ENCODE data around the gene ZNF649.
"Not testable (repeated sequence)": the region's sequence is repeated elsewhere in the genome, so short reads cannot be mapped to it uniquely, and the experiment has no call there.

Gene ZNF649

DNA sequence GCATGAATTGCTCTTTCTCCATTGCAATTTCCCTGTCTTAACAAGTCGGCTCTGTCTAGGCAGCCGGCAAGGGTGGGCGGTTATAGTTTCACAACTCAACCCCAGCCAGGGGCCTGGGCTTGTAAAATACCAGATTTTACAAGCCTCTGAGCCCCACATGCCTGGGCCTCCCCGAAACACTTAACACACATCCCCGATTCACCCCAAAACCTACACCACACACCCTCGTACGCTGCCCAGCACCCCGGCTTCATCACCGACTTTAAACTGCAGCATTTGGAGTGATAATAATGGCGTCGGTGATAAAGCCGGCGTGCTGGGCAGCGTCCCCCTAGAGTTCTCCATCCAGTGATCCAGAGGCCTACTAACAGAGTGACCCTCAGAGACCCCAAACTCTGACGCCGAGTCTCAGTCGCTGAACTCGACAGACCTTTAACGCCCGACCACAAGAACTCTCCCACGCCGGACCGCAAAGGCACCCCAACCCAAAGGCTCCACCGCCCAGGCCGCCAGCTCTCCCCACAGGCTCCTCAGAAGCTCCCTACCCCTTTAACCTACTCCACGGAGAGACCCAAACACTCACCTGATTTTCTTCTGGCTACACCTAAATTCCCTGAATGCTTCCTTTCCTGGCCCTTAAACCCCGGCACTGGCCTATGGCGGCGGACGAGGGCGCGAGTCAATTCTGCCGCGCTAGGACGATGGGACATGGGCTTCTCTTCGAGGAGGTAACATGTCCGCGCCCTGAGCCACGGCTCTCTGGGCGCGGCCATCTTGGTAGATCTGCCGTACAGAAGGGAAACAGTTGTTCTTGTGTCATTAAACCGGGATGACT is at the start of gene ZNF649:
Gene ZNF649 (minus strand): TSS at position 687 of the 835 bp plus-strand sequence. CDS start 4,910 bp downstream, outside the sequence.
- peak; percentile 63 to 65 for DNase-seq (ENCODE audit: low read depth in 2 of 2)

DNA sequence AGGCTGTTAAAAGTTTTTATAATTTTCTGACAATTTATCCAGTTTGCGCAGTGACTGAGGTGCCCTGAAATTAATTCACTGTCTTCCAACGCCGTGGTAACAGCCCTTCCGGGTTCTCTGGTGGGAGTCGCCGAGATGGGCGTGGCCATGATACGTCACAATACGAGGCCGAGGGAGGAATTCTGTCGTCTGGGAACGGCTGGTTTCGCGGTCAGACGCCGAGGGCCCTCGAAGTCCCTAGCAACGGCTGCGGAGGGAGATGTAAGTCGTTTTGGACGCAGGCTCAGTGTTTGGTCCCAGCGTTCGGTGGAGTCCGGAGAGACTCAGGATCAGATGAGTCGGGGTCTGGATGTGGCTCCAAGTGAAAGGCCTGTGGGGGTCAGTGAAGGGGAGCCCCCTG is 44.2 kb upstream of the ZNF649 start:
- DNase-seq (ENCODE audit: low read depth in 2 of 2): no peak

DNA sequence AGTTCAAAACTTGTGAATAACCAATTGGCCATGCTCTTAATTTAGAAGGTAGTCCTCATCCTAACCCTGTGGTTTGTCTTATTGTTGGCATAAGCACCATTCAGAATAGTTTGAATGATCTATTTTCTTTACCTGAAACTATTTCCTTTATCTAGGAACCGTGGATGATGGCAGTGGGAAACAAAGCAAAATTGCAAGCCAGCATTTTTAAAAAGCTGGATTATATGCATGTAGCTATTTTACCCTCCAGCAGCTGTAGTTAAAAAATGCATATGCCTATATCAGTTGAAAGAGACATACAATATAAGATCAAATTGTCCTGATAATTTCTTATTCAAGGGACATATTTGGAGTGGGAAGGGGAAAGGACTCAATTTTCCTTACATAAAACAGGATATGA is 41.8 kb upstream of the ZNF649 start:
- DNase-seq (ENCODE audit: low read depth in 2 of 2): no peak

DNA sequence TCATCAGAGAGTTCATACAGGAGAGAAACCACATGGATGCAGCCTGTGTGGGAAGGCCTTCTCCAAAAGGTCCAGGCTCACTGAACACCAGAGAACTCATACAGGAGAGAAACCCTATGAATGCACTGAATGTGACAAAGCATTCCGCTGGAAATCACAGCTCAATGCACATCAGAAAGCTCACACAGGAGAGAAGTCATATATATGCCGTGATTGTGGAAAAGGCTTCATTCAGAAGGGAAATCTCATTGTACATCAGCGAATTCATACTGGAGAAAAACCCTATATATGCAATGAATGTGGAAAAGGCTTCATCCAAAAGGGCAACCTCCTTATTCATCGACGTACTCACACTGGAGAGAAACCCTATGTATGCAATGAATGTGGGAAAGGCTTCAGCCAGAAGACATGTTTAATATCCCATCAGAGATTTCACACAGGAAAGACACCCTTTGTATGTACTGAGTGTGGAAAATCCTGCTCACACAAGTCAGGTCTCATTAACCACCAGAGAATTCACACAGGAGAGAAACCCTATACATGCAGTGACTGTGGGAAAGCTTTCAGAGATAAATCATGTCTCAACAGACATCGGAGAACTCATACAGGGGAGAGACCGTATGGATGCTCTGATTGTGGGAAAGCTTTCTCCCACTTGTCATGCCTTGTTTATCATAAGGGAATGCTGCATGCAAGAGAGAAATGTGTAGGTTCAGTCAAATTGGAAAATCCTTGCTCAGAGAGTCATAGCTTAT is 40.2 kb upstream of the ZNF649 start:
- no peak for DNase-seq (ENCODE audit: low read depth in 2 of 2)

DNA sequence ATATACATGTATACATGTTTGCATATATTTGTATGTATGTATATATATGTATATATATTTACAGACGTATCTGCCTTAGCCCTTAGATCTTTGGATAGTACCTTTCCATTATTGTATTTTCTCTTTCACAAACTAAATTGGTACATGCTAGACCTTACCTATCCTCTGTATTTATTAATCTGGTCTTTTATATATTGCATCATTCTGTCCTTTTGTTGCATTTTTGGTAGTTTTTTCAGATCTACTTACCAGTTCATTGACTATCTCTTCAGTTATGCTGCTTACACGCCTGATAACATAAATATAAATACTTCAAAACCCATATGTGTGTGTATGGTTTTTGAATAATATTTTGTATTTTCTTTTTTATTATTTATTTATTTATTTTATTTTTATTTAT is 34.1 kb upstream of the ZNF649 start:
- no peak for DNase-seq (ENCODE audit: low read depth in 2 of 2)

GRCh38 chr19:51931921-51932320 is 27.1 kb upstream of the ZNF649 start:
- DNase-seq (ENCODE audit: low read depth in 2 of 2): no peak

- no peak for DNase-seq (ENCODE audit: low read depth in 2 of 2)
These were observed 23.0 kb upstream of the ZNF649 start for GRCh38 chr19:51927859-51928258.

DNA sequence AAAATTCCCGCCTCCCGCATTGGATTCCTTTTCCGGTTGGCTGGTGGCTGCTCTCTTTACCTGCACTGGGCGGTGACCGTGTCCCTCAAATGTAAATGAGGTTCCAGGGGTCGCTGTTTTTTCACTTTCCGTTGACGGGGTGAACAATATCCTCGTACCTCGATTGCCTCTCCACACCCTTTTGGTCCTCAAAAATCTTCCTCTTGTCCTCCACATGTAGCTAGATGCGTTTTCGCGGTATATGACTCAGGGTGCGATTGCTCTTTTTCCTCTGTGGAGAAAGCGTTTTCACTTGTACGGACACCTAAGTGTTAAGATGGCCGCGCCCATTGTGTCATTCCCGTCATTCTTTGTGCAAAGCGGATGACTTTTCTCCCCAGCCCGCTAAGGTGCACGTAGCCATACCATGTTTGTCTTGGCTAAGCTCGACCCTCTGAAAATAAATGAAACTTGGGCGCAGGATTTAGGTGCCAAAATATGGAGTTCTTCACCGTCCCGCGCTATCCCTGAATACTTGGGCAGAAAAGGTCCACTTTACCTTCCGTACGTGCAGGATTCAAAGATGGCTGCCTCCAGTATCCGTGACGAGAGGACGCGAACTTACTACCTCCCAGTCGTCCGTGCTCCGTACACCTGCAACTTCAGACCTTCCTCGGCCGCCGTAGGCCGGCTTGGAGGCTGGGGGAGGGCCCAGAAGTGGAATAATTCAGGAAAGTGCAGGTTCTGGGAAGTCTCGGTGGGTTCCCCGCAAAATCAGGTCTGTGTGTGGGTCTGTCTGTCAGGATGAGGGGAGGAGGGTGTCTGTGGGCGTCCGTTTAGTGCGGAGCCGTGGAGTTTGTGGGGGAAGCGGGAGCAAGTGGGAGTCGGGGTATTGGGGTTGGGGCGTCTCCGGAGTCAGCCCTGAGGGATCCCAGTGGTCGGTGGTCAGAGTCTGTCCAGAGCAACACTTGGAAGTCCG is 22.2 kb upstream of the ZNF649 start, which contains the start of gene ZNF613:
Gene ZNF613 (plus strand): TSS at position 689 of the 958 bp plus-strand sequence. CDS start 8,749 bp downstream, outside the sequence.
- peak; percentile 69 to 78 for DNase-seq (ENCODE audit: low read depth in 2 of 2)

- DNase-seq (ENCODE audit: low read depth in 2 of 2): no peak
These were observed 21.6 kb upstream of the ZNF649 start for GRCh38 chr19:51926426-51926783.

- no peak for DNase-seq (ENCODE audit: low read depth in 2 of 2)
These were observed 17.1 kb upstream of the ZNF649 start for GRCh38 chr19:51921949-51922348.

GRCh38 chr19:51919606-51920005 is 14.8 kb upstream of the ZNF649 start:
- no peak for DNase-seq (ENCODE audit: low read depth in 2 of 2)

GRCh38 chr19:51916167-51916566 is 11.3 kb upstream of the ZNF649 start:
- no peak for DNase-seq (ENCODE audit: low read depth in 2 of 2)

- DNase-seq (ENCODE audit: low read depth in 2 of 2): no peak
These were observed 10.6 kb upstream of the ZNF649 start for GRCh38 chr19:51915324-51915867.

GRCh38 chr19:51907981-51908380 is 3.2 kb upstream of the ZNF649 start:
- DNase-seq (ENCODE audit: low read depth in 2 of 2): not testable (repeated sequence)

DNA sequence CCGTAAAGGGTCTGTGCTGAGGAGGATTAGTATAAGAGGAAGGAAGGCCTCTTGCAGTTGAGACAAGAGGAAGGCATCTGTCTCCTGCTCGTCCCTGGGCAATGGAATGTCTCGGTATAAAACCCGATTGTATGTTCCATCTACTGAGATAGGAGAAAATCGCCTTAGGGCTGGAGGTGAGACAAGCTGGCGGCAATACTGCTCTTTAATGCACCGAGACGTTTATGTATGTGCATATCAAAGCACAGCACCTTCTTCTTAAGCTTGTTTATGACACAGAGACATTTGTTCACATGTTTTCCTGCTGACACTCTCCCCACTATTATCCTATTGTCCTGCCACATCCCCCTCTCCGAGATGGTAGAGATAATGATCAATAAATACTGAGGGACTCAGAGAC is 1.3 kb upstream of the ZNF649 start:
- DNase-seq (ENCODE audit: low read depth in 2 of 2): not testable (repeated sequence)

DNA sequence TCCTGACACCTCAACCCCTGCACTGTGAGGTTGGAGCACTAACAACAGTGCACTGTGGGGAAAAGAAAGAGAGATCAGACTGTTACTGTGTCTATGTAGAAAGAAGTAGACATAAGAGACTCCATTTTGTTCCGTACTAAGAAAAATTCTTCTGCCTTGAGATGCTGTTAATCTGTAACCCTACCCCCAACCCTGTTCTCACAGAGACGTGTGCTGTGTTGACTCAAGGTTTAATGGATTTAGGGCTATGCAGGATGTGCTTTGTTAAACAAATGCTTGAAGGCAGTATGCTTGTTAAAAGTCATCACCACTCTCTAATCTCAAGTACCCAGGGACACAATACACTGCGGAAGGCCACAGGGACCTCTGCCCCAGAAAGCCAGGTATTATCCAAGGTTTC is 822 bp upstream of the ZNF649 start:
- DNase-seq (ENCODE audit: low read depth in 2 of 2): not testable (repeated sequence)

DNA sequence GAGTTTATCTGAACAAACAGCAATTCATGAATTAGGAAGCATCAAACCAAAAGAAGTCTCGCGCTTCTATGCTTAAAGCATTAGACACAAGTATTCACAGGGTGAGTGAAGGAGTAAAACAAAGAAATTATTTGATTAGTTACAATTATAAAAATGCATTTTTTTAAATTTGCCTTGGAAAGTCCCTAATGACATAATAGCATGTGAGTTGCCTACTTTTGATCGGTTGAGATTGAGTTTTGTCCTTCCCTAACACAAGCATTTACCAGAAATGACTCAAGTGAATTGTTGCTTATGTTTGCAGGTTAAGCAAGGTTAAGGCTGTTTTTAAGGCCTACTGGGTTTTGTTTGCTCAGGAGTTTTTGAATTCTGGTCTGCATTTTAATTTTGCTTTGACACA is 389 bp upstream of the ZNF649 start:
- DNase-seq (ENCODE audit: low read depth in 2 of 2): no peak

DNA sequence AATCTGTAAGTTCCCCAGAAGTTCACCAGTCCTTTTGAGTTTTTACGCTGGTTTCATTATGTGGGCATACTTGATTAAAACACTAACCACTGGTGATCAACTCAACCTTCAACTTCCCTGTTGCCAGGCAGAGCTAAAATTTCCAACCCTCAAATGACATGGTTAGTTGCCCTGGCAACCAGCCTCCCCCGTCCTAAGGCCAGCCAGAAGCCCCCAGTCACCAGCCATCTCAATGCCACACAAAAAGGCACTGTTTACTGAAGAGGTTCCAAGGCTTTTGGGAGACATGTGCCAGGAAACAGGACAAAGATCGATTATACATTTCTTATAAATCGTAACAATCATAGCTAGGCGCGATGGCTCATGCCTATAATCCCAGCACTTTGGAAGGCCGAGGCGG is 1.6 kb downstream of the ZNF649 start:
- no peak for DNase-seq (ENCODE audit: low read depth in 2 of 2)

DNA sequence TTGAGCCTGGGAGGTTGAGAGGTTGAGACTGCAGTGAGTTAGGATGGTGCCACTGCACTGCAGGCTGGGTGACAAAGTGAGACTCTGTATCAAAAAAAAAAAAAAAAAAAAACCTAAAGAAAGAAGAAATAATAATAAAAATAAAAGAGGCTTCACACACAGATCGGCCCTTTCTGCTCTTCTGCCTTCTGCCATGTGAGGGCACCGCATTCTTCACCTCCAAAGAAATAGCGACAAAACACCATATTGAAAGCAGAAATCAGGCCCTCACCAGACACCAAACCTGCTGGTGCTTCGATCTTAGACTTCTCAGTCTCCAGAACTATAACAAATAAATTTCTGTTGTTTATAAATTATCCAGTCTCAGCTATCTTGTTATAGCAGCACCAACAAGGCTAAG is 3.0 kb downstream of the ZNF649 start:
- no peak for DNase-seq (ENCODE audit: low read depth in 2 of 2)

DNA sequence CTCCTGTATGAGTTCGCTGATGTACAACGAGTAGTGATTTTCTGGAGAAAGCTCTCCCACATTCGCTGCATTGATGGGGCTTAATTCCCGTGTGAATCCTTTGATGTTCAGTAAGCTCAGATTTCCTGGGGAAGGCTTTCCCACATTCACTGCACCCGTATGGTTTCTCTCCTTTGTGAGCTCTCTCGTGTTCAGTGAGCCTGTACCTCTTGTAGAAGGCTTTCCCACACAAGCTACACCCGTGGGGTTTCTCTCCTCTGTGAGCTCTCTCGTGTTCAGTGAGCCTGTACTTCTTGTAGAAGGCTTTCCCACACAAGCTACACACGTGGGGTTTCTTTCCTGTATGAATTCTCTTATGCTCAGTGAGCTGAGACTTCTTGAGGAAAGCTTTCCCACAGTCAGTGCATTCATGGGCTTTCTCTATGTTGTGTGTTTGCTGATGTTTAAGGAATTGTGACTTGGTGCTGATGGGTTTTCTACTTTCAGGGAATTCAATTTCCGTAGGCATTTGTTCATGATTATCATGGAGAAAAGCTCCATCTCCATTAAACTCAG is 13.5 kb downstream of the ZNF649 start:
- DNase-seq (ENCODE audit: low read depth in 2 of 2): no peak

- DNase-seq (ENCODE audit: low read depth in 2 of 2): no peak
These were observed 14.9 kb downstream of the ZNF649 start for GRCh38 chr19:51889934-51890333.
